Measurements from ENCODE around the gene TFEB.

The TFEB gene

GRCh38 chr6:41757931-41758640 lies 22.7 kb upstream of the TFEB start:
- no peaks in the 10 kb centered on the region for H3K4me1 Mint-ChIP-seq
- no peak for DNase-seq (ENCODE audit: low spot score in 2 of 2)
- H3K9me3 Mint-ChIP-seq, result no peaks in the 10 kb centered on the region
- H3K4me3 Mint-ChIP-seq, result no peak overlapping the region
- no peak for ATAC-seq (replicated peaks; ENCODE audit: extremely low read depth, poor library complexity, severe bottlenecking)
- H3K36me3 Mint-ChIP-seq (ENCODE audit: insufficient read depth), result no peaks in the 10 kb centered on the region
- no peak overlapping the region for H3K27ac Mint-ChIP-seq (ENCODE audit: low read depth)
- peaks cover 9% of the 10 kb centered on the region for H3K27me3 Mint-ChIP-seq

- no peaks in the 10 kb centered on the region for H3K36me3 Mint-ChIP-seq (ENCODE audit: insufficient read depth)
- H3K4me1 Mint-ChIP-seq, result no peaks in the 10 kb centered on the region
- H3K4me3 Mint-ChIP-seq, result no peak overlapping the region
- ATAC-seq (replicated peaks; ENCODE audit: extremely low read depth, poor library complexity, severe bottlenecking), result no peak
- DNase-seq (ENCODE audit: low spot score in 2 of 2), result no peak
- H3K27ac Mint-ChIP-seq (ENCODE audit: low read depth), result no peak overlapping the region
- H3K27me3 Mint-ChIP-seq, result peaks cover under 1% of the 10 kb centered on the region
- H3K9me3 Mint-ChIP-seq, result no peaks in the 10 kb centered on the region
These were observed 21.9 kb upstream of the TFEB start for GRCh38 chr6:41757271-41757670.

- Mint-ChIP-seq H3K27me3 (no peaks in the 10 kb centered on the region), H3K9me3 (no peaks in the 10 kb centered on the region), H3K4me3 (no peak overlapping the region), H3K4me1 (no peaks in the 10 kb centered on the region), H3K36me3 (ENCODE audit: insufficient read depth) (no peaks in the 10 kb centered on the region), H3K27ac (ENCODE audit: low read depth) (no peak overlapping the region)
- no peak for ATAC-seq (replicated peaks; ENCODE audit: extremely low read depth, poor library complexity, severe bottlenecking)
- no peak for DNase-seq (ENCODE audit: low spot score in 2 of 2)
These were observed 20.9 kb upstream of the TFEB start for GRCh38 chr6:41756354-41756753.

- Mint-ChIP-seq H3K36me3 (ENCODE audit: insufficient read depth) (no peaks in the 10 kb centered on the region), H3K27me3 (no peaks in the 10 kb centered on the region), H3K27ac (ENCODE audit: low read depth) (no peak overlapping the region), H3K9me3 (no peaks in the 10 kb centered on the region), H3K4me3 (no peak overlapping the region), H3K4me1 (no peaks in the 10 kb centered on the region)
- no peak for ATAC-seq (replicated peaks; ENCODE audit: extremely low read depth, poor library complexity, severe bottlenecking)
- DNase-seq (ENCODE audit: low spot score in 2 of 2), result no peak
These were observed 20.5 kb upstream of the TFEB start for GRCh38 chr6:41755895-41756294.

GRCh38 chr6:41750374-41750773 lies 15.0 kb upstream of the TFEB start:
- H3K9me3 Mint-ChIP-seq, result no peaks in the 10 kb centered on the region
- peaks cover 3% of the 10 kb centered on the region for H3K36me3 Mint-ChIP-seq (ENCODE audit: insufficient read depth)
- no peaks in the 10 kb centered on the region for H3K4me1 Mint-ChIP-seq
- ATAC-seq (replicated peaks; ENCODE audit: extremely low read depth, poor library complexity, severe bottlenecking) (no peak), DNase-seq (ENCODE audit: low spot score in 2 of 2) (no peak)
- no peaks in the 10 kb centered on the region for H3K27me3 Mint-ChIP-seq
- H3K4me3 Mint-ChIP-seq, result no peak overlapping the region
- H3K27ac Mint-ChIP-seq (ENCODE audit: low read depth), result no peak overlapping the region

- Mint-ChIP-seq H3K27ac (ENCODE audit: low read depth) (no peak overlapping the region), H3K36me3 (ENCODE audit: insufficient read depth) (peaks cover 3% of the 10 kb centered on the region), H3K27me3 (no peaks in the 10 kb centered on the region), H3K4me1 (no peaks in the 10 kb centered on the region), H3K9me3 (no peaks in the 10 kb centered on the region), H3K4me3 (no peak overlapping the region)
- no peak for DNase-seq (ENCODE audit: low spot score in 2 of 2)
- no peak for ATAC-seq (replicated peaks; ENCODE audit: extremely low read depth, poor library complexity, severe bottlenecking)
These were observed 13.1 kb upstream of the TFEB start for GRCh38 chr6:41748542-41748941.

GRCh38 chr6:41748102-41748477 lies 12.7 kb upstream of the TFEB start:
- Mint-ChIP-seq H3K4me1 (no peaks in the 10 kb centered on the region), H3K36me3 (ENCODE audit: insufficient read depth) (peaks cover 3% of the 10 kb centered on the region), H3K27me3 (no peaks in the 10 kb centered on the region)

GRCh38 chr6:41747256-41748101 lies 12.1 kb upstream of the TFEB start, which contains the start of gene PGC:
Gene PGC, minus strand, starts transcription at chr6:41747397. Its CDS starts 63 bp downstream, at chr6:41747334.
- no peak for DNase-seq (ENCODE audit: low spot score in 2 of 2)
- H3K36me3 Mint-ChIP-seq (ENCODE audit: insufficient read depth), result peaks cover 3% of the 10 kb centered on the region

More at GRCh38 chr6:41748102-41748477, 12.7 kb upstream of the TFEB start:
- H3K27ac Mint-ChIP-seq (ENCODE audit: low read depth), result no peak overlapping the region
- ATAC-seq (replicated peaks; ENCODE audit: extremely low read depth, poor library complexity, severe bottlenecking) (no peak), DNase-seq (ENCODE audit: low spot score in 2 of 2) (no peak)
- H3K4me3 Mint-ChIP-seq, result no peak overlapping the region
- H3K9me3 Mint-ChIP-seq, result no peaks in the 10 kb centered on the region

GRCh38 chr6:41746107-41746506 lies 10.7 kb upstream of the TFEB start:
- no peaks in the 10 kb centered on the region for H3K9me3 Mint-ChIP-seq
- no peaks in the 10 kb centered on the region for H3K4me1 Mint-ChIP-seq
- DNase-seq (ENCODE audit: low spot score in 2 of 2) (no peak), ATAC-seq (replicated peaks; ENCODE audit: extremely low read depth, poor library complexity, severe bottlenecking) (no peak)
- no peak overlapping the region for H3K4me3 Mint-ChIP-seq
- H3K36me3 Mint-ChIP-seq (ENCODE audit: insufficient read depth), result peaks cover 3% of the 10 kb centered on the region
- no peak overlapping the region for H3K27ac Mint-ChIP-seq (ENCODE audit: low read depth)
- H3K27me3 Mint-ChIP-seq, result no peaks in the 10 kb centered on the region

More at GRCh38 chr6:41747256-41748101, 12.1 kb upstream of the TFEB start, which contains the start of gene PGC:
- Mint-ChIP-seq H3K4me3 (no peak within 1 kb of the TSS), H3K9me3 (no peaks in the 10 kb centered on the region), H3K27me3 (no peaks in the 10 kb centered on the region), H3K27ac (ENCODE audit: low read depth) (no peak within 1 kb of the TSS), H3K4me1 (no peaks in the 10 kb centered on the region)
- no peak for ATAC-seq (replicated peaks; ENCODE audit: extremely low read depth, poor library complexity, severe bottlenecking)

GRCh38 chr6:41744236-41744787 lies 8.9 kb upstream of the TFEB start:
- H3K27me3 Mint-ChIP-seq, result no peaks in the 10 kb centered on the region
- no peak for DNase-seq (ENCODE audit: low spot score in 2 of 2)
- peaks cover 3% of the 10 kb centered on the region for H3K36me3 Mint-ChIP-seq (ENCODE audit: insufficient read depth)
- H3K9me3 Mint-ChIP-seq, result no peaks in the 10 kb centered on the region
- ATAC-seq (replicated peaks; ENCODE audit: extremely low read depth, poor library complexity, severe bottlenecking), result no peak
- no peaks in the 10 kb centered on the region for H3K4me1 Mint-ChIP-seq
- H3K27ac Mint-ChIP-seq (ENCODE audit: low read depth), result no peak overlapping the region
- H3K4me3 Mint-ChIP-seq, result no peak overlapping the region

- no peaks in the 10 kb centered on the region for H3K4me1 Mint-ChIP-seq
- no peak for ATAC-seq (replicated peaks; ENCODE audit: extremely low read depth, poor library complexity, severe bottlenecking)
- peaks cover 1% of the 10 kb centered on the region for H3K36me3 Mint-ChIP-seq (ENCODE audit: insufficient read depth)
- no peaks in the 10 kb centered on the region for H3K27me3 Mint-ChIP-seq
- no peak overlapping the region for H3K27ac Mint-ChIP-seq (ENCODE audit: low read depth)
- no peak for DNase-seq (ENCODE audit: low spot score in 2 of 2)
- no peak overlapping the region for H3K4me3 Mint-ChIP-seq
- H3K9me3 Mint-ChIP-seq, result no peaks in the 10 kb centered on the region
These were observed 8.2 kb upstream of the TFEB start for GRCh38 chr6:41743406-41744235.

Measured in central memory CD8-positive, alpha-beta T cell (primary cell).